HCT116 (cell line): ENCODE data around the gene ENTREP1. TPM values are rescaled to one million over a fixed set of nuclear protein-coding genes. Genes with fewer than 3 reads are reported as not detected.

ENCODE experiments used
- ATAC-seq: fragments of 200-7000 bp; cut with Tn5 transposase; 2 replicates; pipeline ENCODE4 v1.9.1; 2020; ENCODE audit warnings: mild to moderate bottlenecking, moderate library complexity
- BruUV-seq: library from RNA; stranded (reverse); fragments of 400-500 nt; replicated peaks from 2 replicates; lab custom pipeline; 2021; lab: Mats Ljungman, UMichigan
- CTCF ChIA-PET: fragments of 300-600 bp; sonication (Branson Sonifier 250); formaldehyde crosslinking; loops from one replicate; lab custom pipeline; 2021; ENCODE audit warnings: antibody characterized with exemption; lab: Charles Lee
- POLR2A ChIA-PET: fragments of 300-600, 350-600 bp; sonication (Branson Sonifier 250); formaldehyde crosslinking; loops from one replicate; lab custom pipeline; 2021; ENCODE audit warnings: antibody characterized with exemption; lab: Charles Lee
- RAD21 ChIA-PET, 2 experiments: fragments of 300-600 bp; sonication (Branson Sonifier 250); formaldehyde crosslinking; loops; one replicate each; lab custom pipeline; 2023; ENCODE audit warnings: low total read pairs in 2 of 2; ENCODE audit not compliant: uncharacterized antibody in 2 of 2, unreplicated experiment in 2 of 2, low non-redundant PET in 1 of 2; lab: Charles Lee
- DNase-seq: peaks from one replicate; pipeline ENCODE4 v3.0.0-alpha.2; 2010; ENCODE audit warnings: low read depth, low spot score
- H2AFZ ChIP-seq: fragments of 200-600 bp; shearing (Covaris generic), sonication (generic); 2 replicates; pipeline ENCODE4 v1.6.1; 2017; ENCODE audit warnings: low read depth, mixed run types, mixed read lengths, antibody characterized with exemption, low read length; ENCODE audit not compliant: poor library complexity, severe bottlenecking
- H3K27ac ChIP-seq: 2 replicates; pipeline ENCODE4 v1.5.1; 2012; ENCODE audit warnings: low read depth, low read length
- H3K27me3 ChIP-seq: fragments of 200-600 bp; sonication (generic); 2 replicates; pipeline ENCODE4 v1.6.1; 2016; ENCODE audit warnings: mixed run types, low read length, mixed read lengths; ENCODE audit not compliant: insufficient read depth
- H3K36me3 ChIP-seq, 2 experiments: fragments of 200-500 bp in 1 of 2; fragments of 200-600 bp in 1 of 2; sonication (Bioruptor generic) in 1 of 2; sonication (generic) in 1 of 2; 2 replicates each; pipeline versions ENCODE4 v1.5.1 to v1.6.1; 2014 to 2016; ENCODE audit warnings: low read length in 2 of 2, inconsistent platforms in 1 of 2, mixed read lengths in 1 of 2, mixed run types in 1 of 2; ENCODE audit not compliant: insufficient read depth in 2 of 2, control insufficient read depth in 1 of 2
- H3K4me1 ChIP-seq, 2 experiments: fragments of 200-600 bp in 1 of 2; sonication (generic) in 1 of 2; 2 replicates each; pipeline versions ENCODE4 v1.5.1 to v1.6.1; 2012 to 2017; ENCODE audit warnings: low read length in 2 of 2, inconsistent platforms in 1 of 2, mild to moderate bottlenecking in 1 of 2, mixed read lengths in 1 of 2, mixed run types in 1 of 2, moderate library complexity in 1 of 2; ENCODE audit not compliant: insufficient read depth in 2 of 2, control insufficient read depth in 1 of 2
- H3K4me2 ChIP-seq: fragments of 200-600 bp; sonication (generic); 2 replicates; pipeline ENCODE4 v1.6.1; 2017; ENCODE audit warnings: mixed run types, low read length, mixed read lengths
- H3K4me3 ChIP-seq, 2 experiments: fragments of 200-600 bp in 1 of 2; sonication (generic) in 1 of 2; replicated peaks in 1 of 2; 2 replicates each; pipeline ENCODE4 v1.5.1; 2011 to 2016; ENCODE audit warnings: low read length in 2 of 2, control low read depth in 1 of 2, low read depth in 1 of 2, mild to moderate bottlenecking in 1 of 2, mixed read lengths in 1 of 2, mixed run types in 1 of 2
- H3K79me2 ChIP-seq: fragments of 200-600 bp; sonication (generic); 2 replicates; pipeline ENCODE4 v1.6.1; 2017; ENCODE audit warnings: mild to moderate bottlenecking, mixed run types, low read length, moderate library complexity, mixed read lengths; ENCODE audit not compliant: insufficient read depth
- H3K9ac ChIP-seq: fragments of 200-600 bp; sonication (generic); 2 replicates; pipeline ENCODE4 v1.6.1; 2016; ENCODE audit warnings: low read length, mixed read lengths
- H3K9me2 ChIP-seq: fragments of 200-600 bp; sonication (generic), shearing (Covaris generic); 2 replicates; pipeline ENCODE4 v1.6.1; 2017; ENCODE audit warnings: mixed run types, mild to moderate bottlenecking, moderate library complexity; ENCODE audit not compliant: insufficient read depth
- H3K9me3 ChIP-seq, 2 experiments: fragments of 200-500 bp in 1 of 2; fragments of 200-600 bp in 1 of 2; sonication (Bioruptor generic) in 1 of 2; sonication (generic) in 1 of 2; 2 replicates each; pipeline ENCODE4 v1.6.1; 2014 to 2017; ENCODE audit warnings: low read length in 2 of 2, mixed read lengths in 2 of 2, inconsistent platforms in 1 of 2, low read depth in 1 of 2, mild to moderate bottlenecking in 1 of 2, mixed run types in 1 of 2, moderate library complexity in 1 of 2; ENCODE audit not compliant: control insufficient read depth in 1 of 2, insufficient read depth in 1 of 2
- H4K20me1 ChIP-seq: fragments of 200-600 bp; sonication (generic), shearing (Covaris generic); 2 replicates; pipeline ENCODE4 v1.6.1; 2017; ENCODE audit warnings: mixed run types, mild to moderate bottlenecking, moderate library complexity; ENCODE audit not compliant: insufficient read depth
- CEBPB ChIP-seq: IDR thresholded peaks from 2 replicates; pipeline ENCODE4 v1.6.1; 2012; ENCODE audit warnings: low read depth
- EGR1 ChIP-seq: IDR thresholded peaks from 2 replicates; pipeline ENCODE4 v1.6.1; 2012; ENCODE audit warnings: low read depth
- ELF1 ChIP-seq: IDR thresholded peaks from 2 replicates; pipeline ENCODE4 v1.6.1; 2012; ENCODE audit warnings: low read depth, borderline replicate concordance
- EZH2 ChIP-seq: fragments of 200-600 bp; sonication (generic); IDR thresholded peaks from 2 replicates; pipeline ENCODE4 v1.6.1; 2017; ENCODE audit warnings: antibody characterized with exemption, mixed run types
- EZH2phosphoT487 ChIP-seq: fragments of 200-600 bp; IDR thresholded peaks from 2 replicates; pipeline ENCODE4 v1.6.1; 2018; ENCODE audit warnings: antibody characterized with exemption, borderline replicate concordance
- FOSL1 ChIP-seq: IDR thresholded peaks from 2 replicates; pipeline ENCODE4 v1.6.1; 2012; ENCODE audit warnings: low read depth
- POLR2AphosphoS5 ChIP-seq: IDR thresholded peaks from 2 replicates; pipeline ENCODE4 v1.6.1; 2011; ENCODE audit warnings: mild to moderate bottlenecking, low read depth, low read length, moderate library complexity
- RAD21 ChIP-seq: IDR thresholded peaks from 2 replicates; pipeline ENCODE4 v1.6.1; 2012; ENCODE audit warnings: low read depth, mild to moderate bottlenecking
- SIN3A ChIP-seq: IDR thresholded peaks from 2 replicates; pipeline ENCODE4 v1.6.1; 2012; ENCODE audit warnings: low read depth
- SP1 ChIP-seq: IDR thresholded peaks from 2 replicates; pipeline ENCODE4 v1.6.1; 2012; ENCODE audit warnings: low read depth
- SRF ChIP-seq: IDR thresholded peaks from 2 replicates; pipeline ENCODE4 v1.6.1; 2012; ENCODE audit warnings: low read depth
- TCF7L2 ChIP-seq: IDR thresholded peaks from 2 replicates; pipeline ENCODE4 v1.7.0; 2011; ENCODE audit warnings: borderline replicate concordance, inconsistent platforms; ENCODE audit not compliant: insufficient read depth, insufficient read length; ENCODE audit errors: extremely low read depth
- YY1 ChIP-seq: IDR thresholded peaks from 2 replicates; pipeline ENCODE4 v1.6.1; 2011; ENCODE audit warnings: low read length, low read depth, moderate library complexity, mild to moderate bottlenecking; ENCODE audit not compliant: insufficient replicate concordance; ENCODE audit errors: extremely low read depth
- ZFX ChIP-seq: fragments of 450-650 bp; IDR thresholded peaks from 2 replicates; pipeline ENCODE4 v1.6.1; 2017
- ZNF274 ChIP-seq: fragments of 200-500 bp; sonication (Bioruptor generic); IDR thresholded peaks from 2 replicates; pipeline ENCODE4 v1.6.1; 2014; ENCODE audit warnings: mild to moderate bottlenecking, low read depth, low read length, inconsistent platforms
- intact Hi-C: fragments of 100-400 bp; cut with micrococcal nuclease; formaldehyde crosslinking; loops from 2 replicates; pipeline ENCODE4 v1.10.0; 2022
- total RNA-seq: library from RNA; stranded (reverse); gene quantifications from one replicate; pipeline ENCODE4 v1.2.1, GENCODE V29; 2021; ENCODE audit not compliant: unreplicated experiment
- TF ChIP-seq, protein P1 (sequence below): IDR thresholded peaks from 2 replicates; pipeline ENCODE4 v1.6.1; 2012
- TF ChIP-seq, protein P2 (sequence below): IDR thresholded peaks from 2 replicates; pipeline ENCODE4 v1.6.1; 2011; ENCODE audit warnings: mild to moderate bottlenecking, low read length, moderate library complexity; ENCODE audit not compliant: insufficient replicate concordance; ENCODE audit errors: extremely low read depth
- TF ChIP-seq, protein P3 (sequence below): IDR thresholded peaks from 2 replicates; pipeline ENCODE4 v1.6.1; 2012; ENCODE audit warnings: low read depth

The ENTREP1 gene
- total RNA-seq, 1 experiment from 2014 or later = 1.1 TPM

DNA sequence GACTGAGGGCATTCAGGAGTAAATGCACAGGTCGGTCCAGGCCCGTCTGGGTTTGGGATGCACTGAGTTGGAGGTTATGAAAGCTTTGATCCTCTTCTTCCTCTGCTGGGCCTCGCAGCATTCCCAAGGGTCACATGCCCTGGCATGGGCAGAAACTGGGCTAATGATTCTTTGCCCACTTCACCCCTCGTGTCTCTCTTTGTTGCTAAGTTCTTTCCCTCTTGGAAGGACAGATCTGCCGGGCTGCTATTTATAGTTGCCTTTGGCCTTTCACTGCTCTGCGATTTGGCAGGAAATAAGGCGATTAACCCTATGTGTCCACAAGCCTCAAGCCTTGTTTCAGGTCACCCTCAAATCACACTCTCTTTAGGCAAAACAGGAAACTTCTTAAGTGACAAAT, 66.9 kb downstream of the ENTREP1 start:
- Histone ChIP-seq H3K4me2 (no peak overlapping the region), H3K36me3 (no peaks in the 10 kb centered on the region), H3K4me3 (no peak overlapping the region), H3K9me3 (no peaks in the 10 kb centered on the region), H3K27me3 (peaks cover 3% of the 10 kb centered on the region; the same call in 1 of the 2 replicates), H3K79me2 (no peaks in the 10 kb centered on the region), H3K4me1 (no peaks in the 10 kb centered on the region), H4K20me1 (no peaks in the 10 kb centered on the region), H3K27ac (no peak overlapping the region), H2AFZ (no peak overlapping the region), H3K9me2 (no peaks in the 10 kb centered on the region), H3K9ac (no peak overlapping the region)
- no TSS peak for BruUV-seq
- POLR2A ChIA-PET = no interaction called here
- DNase-seq (no peak), ATAC-seq (no peak)
- intact Hi-C loops = no loop called here
- TF ChIP-seq POLR2AphosphoS5 (no peak), YY1 (no peak), EZH2phosphoT487 (no peak), RAD21 (no peak), SIN3A (no peak), ZFX (no peak), EZH2 (no peak), FOSL1 (no peak), ELF1 (no peak), CEBPB (no peak), EGR1 (no peak), SRF (no peak), TCF7L2 (no peak), ZNF274 (no peak), SP1 (no peak)
- TF ChIP-seq, protein P1, sequence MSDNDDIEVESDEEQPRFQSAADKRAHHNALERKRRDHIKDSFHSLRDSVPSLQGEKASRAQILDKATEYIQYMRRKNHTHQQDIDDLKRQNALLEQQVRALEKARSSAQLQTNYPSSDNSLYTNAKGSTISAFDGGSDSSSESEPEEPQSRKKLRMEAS = no peak
- TF ChIP-seq, protein P2, sequence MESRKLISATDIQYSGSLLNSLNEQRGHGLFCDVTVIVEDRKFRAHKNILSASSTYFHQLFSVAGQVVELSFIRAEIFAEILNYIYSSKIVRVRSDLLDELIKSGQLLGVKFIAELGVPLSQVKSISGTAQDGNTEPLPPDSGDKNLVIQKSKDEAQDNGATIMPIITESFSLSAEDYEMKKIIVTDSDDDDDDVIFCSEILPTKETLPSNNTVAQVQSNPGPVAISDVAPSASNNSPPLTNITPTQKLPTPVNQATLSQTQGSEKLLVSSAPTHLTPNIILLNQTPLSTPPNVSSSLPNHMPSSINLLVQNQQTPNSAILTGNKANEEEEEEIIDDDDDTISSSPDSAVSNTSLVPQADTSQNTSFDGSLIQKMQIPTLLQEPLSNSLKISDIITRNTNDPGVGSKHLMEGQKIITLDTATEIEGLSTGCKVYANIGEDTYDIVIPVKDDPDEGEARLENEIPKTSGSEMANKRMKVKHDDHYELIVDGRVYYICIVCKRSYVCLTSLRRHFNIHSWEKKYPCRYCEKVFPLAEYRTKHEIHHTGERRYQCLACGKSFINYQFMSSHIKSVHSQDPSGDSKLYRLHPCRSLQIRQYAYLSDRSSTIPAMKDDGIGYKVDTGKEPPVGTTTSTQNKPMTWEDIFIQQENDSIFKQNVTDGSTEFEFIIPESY = no peak
- TF ChIP-seq, protein P3, sequence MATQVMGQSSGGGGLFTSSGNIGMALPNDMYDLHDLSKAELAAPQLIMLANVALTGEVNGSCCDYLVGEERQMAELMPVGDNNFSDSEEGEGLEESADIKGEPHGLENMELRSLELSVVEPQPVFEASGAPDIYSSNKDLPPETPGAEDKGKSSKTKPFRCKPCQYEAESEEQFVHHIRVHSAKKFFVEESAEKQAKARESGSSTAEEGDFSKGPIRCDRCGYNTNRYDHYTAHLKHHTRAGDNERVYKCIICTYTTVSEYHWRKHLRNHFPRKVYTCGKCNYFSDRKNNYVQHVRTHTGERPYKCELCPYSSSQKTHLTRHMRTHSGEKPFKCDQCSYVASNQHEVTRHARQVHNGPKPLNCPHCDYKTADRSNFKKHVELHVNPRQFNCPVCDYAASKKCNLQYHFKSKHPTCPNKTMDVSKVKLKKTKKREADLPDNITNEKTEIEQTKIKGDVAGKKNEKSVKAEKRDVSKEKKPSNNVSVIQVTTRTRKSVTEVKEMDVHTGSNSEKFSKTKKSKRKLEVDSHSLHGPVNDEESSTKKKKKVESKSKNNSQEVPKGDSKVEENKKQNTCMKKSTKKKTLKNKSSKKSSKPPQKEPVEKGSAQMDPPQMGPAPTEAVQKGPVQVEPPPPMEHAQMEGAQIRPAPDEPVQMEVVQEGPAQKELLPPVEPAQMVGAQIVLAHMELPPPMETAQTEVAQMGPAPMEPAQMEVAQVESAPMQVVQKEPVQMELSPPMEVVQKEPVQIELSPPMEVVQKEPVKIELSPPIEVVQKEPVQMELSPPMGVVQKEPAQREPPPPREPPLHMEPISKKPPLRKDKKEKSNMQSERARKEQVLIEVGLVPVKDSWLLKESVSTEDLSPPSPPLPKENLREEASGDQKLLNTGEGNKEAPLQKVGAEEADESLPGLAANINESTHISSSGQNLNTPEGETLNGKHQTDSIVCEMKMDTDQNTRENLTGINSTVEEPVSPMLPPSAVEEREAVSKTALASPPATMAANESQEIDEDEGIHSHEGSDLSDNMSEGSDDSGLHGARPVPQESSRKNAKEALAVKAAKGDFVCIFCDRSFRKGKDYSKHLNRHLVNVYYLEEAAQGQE = no peak
- RAD21 ChIA-PET = no interaction called here
- CTCF ChIA-PET = no interaction called here
